T47D (cell line): ENCODE results near the gene LRMDA.
"Not testable (repeated sequence)": the region's sequence is repeated elsewhere in the genome, so short reads cannot be mapped to it uniquely, and the experiment has no call there.

Source experiments
- DNase-seq, 2 experiments: peaks; one replicate each; pipeline versions ENCODE4 v3.0.0 to v3.0.0-alpha.2; 2011 to 2012; ENCODE audit warnings: low read depth in 1 of 2, low spot score in 1 of 2
- JUND ChIP-seq: IDR thresholded peaks from 2 replicates; pipeline ENCODE4 v1.6.1; 2012; ENCODE audit warnings: low read depth
- in situ Hi-C: cut with HindIII; loops from 2 replicates; pipeline ENCODE4 v1.10.0; 2016; ENCODE audit warnings: low sequenced_read_pairs, low pct_unique_long_range_greater_than_20kb

LRMDA gene

GRCh38 chr10:75753621-75754020, 322.2 kb downstream of the LRMDA start:
- in situ Hi-C loops: no loop called here
- no peak for TF ChIP-seq JUND
- DNase-seq: no peak

GRCh38 chr10:75754096-75754831, 322.8 kb downstream of the LRMDA start:
- TF ChIP-seq JUND: no peak
- in situ Hi-C loops: no loop called here
- no peak for DNase-seq

GRCh38 chr10:75755528-75755927, 324.1 kb downstream of the LRMDA start:
- in situ Hi-C loops: no loop called here
- TF ChIP-seq JUND: no peak
- no peak for DNase-seq

- no peak for TF ChIP-seq JUND
- in situ Hi-C loops: no loop called here
These were observed 329.9 kb downstream of the LRMDA start for GRCh38 chr10:75761289-75761688.

GRCh38 chr10:75762431-75762802, 331.0 kb downstream of the LRMDA start:
- in situ Hi-C loops: no loop called here
- no peak for DNase-seq
- no peak for TF ChIP-seq JUND

More at GRCh38 chr10:75761289-75761688, 329.9 kb downstream of the LRMDA start:
- DNase-seq: no peak

GRCh38 chr10:75763652-75764051, 332.2 kb downstream of the LRMDA start:
- TF ChIP-seq JUND: no peak
- in situ Hi-C loops: no loop called here
- DNase-seq: no peak

GRCh38 chr10:75764974-75765788, 333.8 kb downstream of the LRMDA start:
- in situ Hi-C loops: no loop called here
- TF ChIP-seq JUND: no peak

GRCh38 chr10:75765789-75766096, 334.3 kb downstream of the LRMDA start:
- DNase-seq: no peak
- no peak for TF ChIP-seq JUND
- in situ Hi-C loops: no loop called here

More at GRCh38 chr10:75764974-75765788, 333.8 kb downstream of the LRMDA start:
- no peak for DNase-seq

- no peak for DNase-seq
- in situ Hi-C loops: no loop called here
- no peak for TF ChIP-seq JUND
These were observed 334.7 kb downstream of the LRMDA start for GRCh38 chr10:75766106-75766505.

GRCh38 chr10:75766752-75767151, 335.3 kb downstream of the LRMDA start:
- DNase-seq, in situ Hi-C loops: not testable (repeated sequence)

- in situ Hi-C loops: no loop called here
- DNase-seq: no peak
- TF ChIP-seq JUND: no peak
These were observed 339.2 kb downstream of the LRMDA start for GRCh38 chr10:75770626-75771081.

GRCh38 chr10:75771606-75772005, 340.2 kb downstream of the LRMDA start:
- no peak for TF ChIP-seq JUND
- in situ Hi-C loops: no loop called here
- no peak for DNase-seq

GRCh38 chr10:75772153-75772887, 340.9 kb downstream of the LRMDA start:
- DNase-seq: peak in 1 of 2 experiments; percentile 43
- in situ Hi-C loops: no loop called here
- TF ChIP-seq JUND: no peak
